Measurements from ENCODE around the gene RNF112. TPM values are rescaled to one million over a fixed set of nuclear protein-coding genes. Genes with fewer than 3 reads are reported as not detected.

RNF112 gene
- polyA plus RNA-seq, 1 experiment: 0.70 TPM

- TF ChIP-seq CTCF (IDR thresholded peaks at IDR 0.05; ENCODE audit: insufficient read depth, low read depth, low read length): no peak
- Histone ChIP-seq H3K36me3 (ENCODE audit: control insufficient read depth, insufficient read depth, low read length) (peaks cover 33% of the 10 kb centered on the region), H3K4me3 (ENCODE audit: low read depth, low read length) (no peak overlapping the region; the same call in 1 of the 2 replicates), H3K27me3 (ENCODE audit: control insufficient read depth, insufficient read depth, low read length) (no peaks in the 10 kb centered on the region)
- no peak for DNase-seq (ENCODE audit: low read depth)
- ChIA-PET CTCF (interaction anchor here (0.6 to 10.2 kb wide), 5 partner anchors 11 to 62 kb away, joined by 3 to 78 read pairs (median 6); partner anchors contain the start of gene RNF112), POLR2A (no interaction called here)
Observed at GRCh38 chr17:19385521-19385983, 25.5 kb upstream of the RNF112 start.

DNA sequence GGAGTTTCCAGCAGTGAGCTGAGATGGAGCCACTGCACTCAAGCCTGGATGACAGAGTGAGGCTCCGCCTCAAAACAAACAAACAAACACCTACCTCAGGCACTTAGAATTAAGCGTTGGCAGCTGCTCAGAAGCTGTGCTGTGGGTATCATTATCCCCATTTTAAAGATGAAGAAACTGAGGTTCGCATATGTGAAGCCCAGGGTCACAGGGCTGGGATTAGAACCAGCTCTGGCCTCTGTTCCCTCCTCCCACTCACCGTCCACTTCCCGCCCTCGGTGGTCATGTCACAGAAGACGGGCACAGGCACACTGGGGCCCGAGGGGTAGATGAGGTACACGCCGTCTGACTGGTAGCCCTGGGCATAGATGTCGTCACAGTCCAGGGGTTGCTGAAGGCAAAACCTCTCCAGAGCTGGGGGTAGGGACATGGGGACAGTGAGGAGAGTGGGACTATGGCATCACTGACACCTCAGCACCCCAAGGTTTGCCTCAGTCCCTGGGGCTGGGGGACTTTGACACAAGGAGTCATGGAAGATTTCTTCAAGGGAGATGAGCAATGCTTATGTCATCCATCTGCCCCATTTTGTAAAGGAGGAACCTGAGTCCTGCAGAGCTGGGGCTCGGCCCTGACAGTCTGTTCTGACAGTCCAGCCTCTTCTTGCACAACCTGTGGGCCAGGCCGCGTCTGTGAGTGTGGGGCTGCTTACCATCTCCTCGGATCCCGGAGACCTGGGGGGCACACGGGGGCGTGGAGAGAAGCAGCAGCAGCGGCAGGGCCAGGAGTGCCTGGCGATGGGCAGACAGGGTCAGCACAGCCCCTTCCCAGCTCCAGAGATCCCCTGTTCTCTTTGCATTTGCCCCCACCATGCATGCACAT, 24.7 kb upstream of the RNF112 start:
- Histone ChIP-seq H3K4me3 (ENCODE audit: low read depth, low read length) (peak overlapping the region; percentile 53), H3K36me3 (ENCODE audit: control insufficient read depth, insufficient read depth, low read length) (peaks cover 26% of the 10 kb centered on the region), H3K27me3 (ENCODE audit: control insufficient read depth, insufficient read depth, low read length) (no peaks in the 10 kb centered on the region)
- ChIA-PET CTCF (interaction anchor here (0.6 to 10.2 kb wide), 5 partner anchors 19 to 62 kb away, joined by 3 to 78 read pairs (median 5); partner anchors contain the start of genes B9D1 and RNF112), POLR2A (interaction anchor here (0.7 to 2.0 kb wide), 2 partner anchors 8 to 24 kb away, joined by 4 to 15 read pairs; partner anchors contain the start of gene MAPK7)
- peak; percentile 53 for DNase-seq (ENCODE audit: low read depth)
- no peak for TF ChIP-seq CTCF (IDR thresholded peaks at IDR 0.05; ENCODE audit: insufficient read depth, low read depth, low read length)

GRCh38 chr17:19386974-19387920, 23.8 kb upstream of the RNF112 start, which contains the start of gene MFAP4:
MFAP4 (minus strand) TSS chr17:19387190; CDS start chr17:19387155, 35 bp downstream.
- DNase-seq (ENCODE audit: low read depth): peak; percentile 68
- Histone ChIP-seq H3K4me3 (ENCODE audit: low read depth, low read length) (peak within 1 kb of the TSS; percentile 53), H3K36me3 (ENCODE audit: control insufficient read depth, insufficient read depth, low read length) (peaks cover 23% of the 10 kb centered on the region), H3K27me3 (ENCODE audit: control insufficient read depth, insufficient read depth, low read length) (no peaks in the 10 kb centered on the region)
- no peak for TF ChIP-seq CTCF (IDR thresholded peaks at IDR 0.05; ENCODE audit: insufficient read depth, low read depth, low read length)
- ChIA-PET CTCF (interaction anchor here (0.8 to 10.2 kb wide), 2 partner anchors 24 to 61 kb away, joined by 5 to 78 read pairs; partner anchors contain the start of gene B9D1), POLR2A (interaction anchor here (0.7 to 2.0 kb wide), 2 partner anchors 9 to 23 kb away, joined by 4 to 15 read pairs; partner anchors contain the start of gene MAPK7)

DNA sequence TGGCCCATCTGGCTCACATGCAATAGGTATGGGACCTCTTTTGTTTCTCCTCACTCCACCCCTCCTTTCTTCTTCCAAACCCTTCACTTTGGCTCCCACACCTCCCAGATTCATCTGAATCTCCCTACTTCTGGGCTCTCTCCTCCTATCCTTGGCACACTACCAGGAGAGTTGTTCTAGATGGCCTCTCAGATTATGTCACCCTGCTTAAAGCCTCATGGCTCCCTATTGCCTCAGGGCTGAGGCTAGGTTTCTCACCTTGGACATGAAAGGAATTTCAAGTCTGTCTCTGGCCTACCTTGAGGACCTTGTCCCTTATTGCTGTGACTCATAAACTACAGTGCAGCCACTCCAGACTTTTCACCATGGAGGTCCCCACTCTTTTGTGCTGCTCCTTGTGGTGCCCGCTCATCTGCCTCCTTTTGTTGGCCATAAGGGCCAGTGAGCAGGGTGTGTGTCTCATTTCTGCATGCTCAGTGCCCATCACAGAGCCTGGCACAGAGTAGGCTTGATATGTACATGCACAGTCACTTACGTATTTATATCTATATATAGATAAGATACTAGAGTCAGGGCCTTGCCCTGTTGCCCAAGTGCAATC, 23.0 kb upstream of the RNF112 start:
- CTCF ChIA-PET: interaction anchor here (1.2 to 10.2 kb wide), 5 partner anchors 8 to 60 kb away, joined by 3 to 78 read pairs (median 5); partner anchors contain the start of genes B9D1 and RNF112
- H3K4me3 ChIP-seq (ENCODE audit: low read depth, low read length): no peak overlapping the region
- POLR2A ChIA-PET: interaction anchor here (2.0 kb wide), 1 partner anchor 10 kb away, joined by 15 read pairs; the partner anchor contains the start of gene MAPK7

More for the DNA sequence above, 23.0 kb upstream of the RNF112 start:
- no peak for TF ChIP-seq CTCF (IDR thresholded peaks at IDR 0.05; ENCODE audit: insufficient read depth, low read depth, low read length)
- Histone ChIP-seq H3K36me3 (ENCODE audit: control insufficient read depth, insufficient read depth, low read length) (peaks cover 17% of the 10 kb centered on the region), H3K27me3 (ENCODE audit: control insufficient read depth, insufficient read depth, low read length) (no peaks in the 10 kb centered on the region)
- DNase-seq (ENCODE audit: low read depth): peak; percentile 34
